K562 (cell line): ENCODE measurements around the gene LIX1. TPM values are rescaled to one million over a fixed set of nuclear protein-coding genes. Genes with fewer than 3 reads are reported as not detected.

Experiments
- ATAC-seq: fragments of 200-7000 bp; cut with Tn5 transposase; 3 replicates; pipeline ENCODE4 v1.9.1; 2020; ENCODE audit warnings: moderate library complexity
- BruUV-seq: library from RNA; stranded (reverse); fragments of 400-500 nt; replicated peaks from 2 replicates; lab custom pipeline; 2021; lab: Mats Ljungman, UMichigan
- CTCF ChIA-PET: fragments of 300-600 bp; formaldehyde crosslinking; extraction: SDS; loops from one replicate; lab custom pipeline; 2021; ENCODE audit warnings: low intra/inter-chr PET ratio; lab: Yijun Ruan, JAX
- POLR2A ChIA-PET: fragments of 300-600, 350-650 bp; sonication (Branson Sonifier 250); formaldehyde crosslinking; extraction: SDS; loops from one replicate; lab custom pipeline; 2021; ENCODE audit warnings: antibody characterized with exemption, inconsistent platforms; lab: Yijun Ruan, JAX
- DNase-seq, 4 experiments: peaks; one replicate each; pipeline versions ENCODE4 v3.0.0 to v3.0.0-alpha.2; 2011 to 2018; ENCODE audit warnings: low spot score in 3 of 4, mixed read lengths in 3 of 4; ENCODE audit errors: extremely low read depth in 1 of 4
- FAIRE-seq: peaks from 2 replicates; lab custom pipeline; 2011; peaks lifted over from hg19 to GRCh38; lab: Jason Lieb, UNC
- H2AFZ ChIP-seq: 2 replicates; pipeline ENCODE4 v1.6.0; 2011; ENCODE audit warnings: low read depth, low read length, control low read depth, inconsistent platforms
- H3K27ac ChIP-seq: fragments of 200-600 bp; 3 replicates; pipeline ENCODE4 v1.8.0; 2011; ENCODE audit warnings: low read depth, mild to moderate bottlenecking, control low read depth, inconsistent platforms, low read length, moderate library complexity, mixed read lengths; ENCODE audit errors: extremely low read depth
- H3K27me3 ChIP-seq, 2 experiments: fragments of 300-600 bp in 1 of 2; 2 replicates in 1 of 2; 3 replicates in 1 of 2; pipeline versions ENCODE4 v1.6.0 to v1.8.0; 2011; ENCODE audit warnings: inconsistent platforms in 2 of 2, low read length in 2 of 2, mild to moderate bottlenecking in 1 of 2, mixed read lengths in 1 of 2, moderate library complexity in 1 of 2; ENCODE audit not compliant: control insufficient read depth in 2 of 2, insufficient read depth in 2 of 2
- H3K36me3 ChIP-seq: fragments of 300-600 bp; 3 replicates; pipeline ENCODE4 v1.8.0; 2011; ENCODE audit warnings: mild to moderate bottlenecking, low read length, inconsistent platforms; ENCODE audit not compliant: control insufficient read depth, insufficient read depth
- H3K4me1 ChIP-seq, 2 experiments: fragments of 200-600 bp in 1 of 2; replicated peaks in 1 of 2; 2 replicates in 1 of 2; 3 replicates in 1 of 2; pipeline versions ENCODE4 v1.5.1 to v1.8.0; 2011; ENCODE audit warnings: inconsistent platforms in 2 of 2, low read length in 2 of 2, mild to moderate bottlenecking in 1 of 2, mixed read lengths in 1 of 2, moderate library complexity in 1 of 2; ENCODE audit not compliant: control insufficient read depth in 2 of 2, insufficient read depth in 2 of 2
- H3K4me2 ChIP-seq: 2 replicates; pipeline ENCODE4 v1.6.1; 2011; ENCODE audit warnings: low read length, control low read depth, inconsistent platforms, mixed read lengths; ENCODE audit not compliant: insufficient read depth
- H3K4me3 ChIP-seq: fragments of 200-600 bp; sonication (generic), shearing (Covaris generic); 2 replicates; pipeline ENCODE4 v1.5.1; 2016; ENCODE audit warnings: control low read depth, inconsistent platforms
- H3K79me2 ChIP-seq: fragments of 200-600 bp; 3 replicates; pipeline ENCODE4 v1.8.0; 2011; ENCODE audit warnings: low read length, inconsistent platforms; ENCODE audit not compliant: control insufficient read depth, insufficient read depth
- H3K9ac ChIP-seq, 2 experiments: 2 replicates each; pipeline versions ENCODE4 v1.6.0 to v1.6.1; 2011; ENCODE audit warnings: low read depth in 2 of 2, low read length in 2 of 2, control low read depth in 1 of 2, inconsistent platforms in 1 of 2, mild to moderate bottlenecking in 1 of 2, mixed read lengths in 1 of 2; ENCODE audit not compliant: insufficient read depth in 1 of 2
- H3K9me1 ChIP-seq: one replicate; pipeline ENCODE4 v1.6.0; 2011; ENCODE audit warnings: inconsistent platforms, mild to moderate bottlenecking, low read length, moderate library complexity; ENCODE audit not compliant: control insufficient read depth, insufficient read depth
- H3K9me3 ChIP-seq: replicated peaks from 2 replicates; pipeline ENCODE4 v1.5.1; 2011; ENCODE audit warnings: low read depth, low read length, inconsistent platforms; ENCODE audit not compliant: control insufficient read depth, insufficient read depth
- H4K20me1 ChIP-seq: replicated peaks from 2 replicates; pipeline ENCODE4 v1.6.1; 2011; ENCODE audit warnings: low read length, inconsistent platforms, mixed read lengths; ENCODE audit not compliant: control insufficient read depth, insufficient read depth
- CHD2 ChIP-seq: IDR thresholded peaks from 2 replicates; pipeline ENCODE4 v1.6.1; 2011; ENCODE audit warnings: low read depth, low read length
- GABPB1 ChIP-seq: sonication (generic); formaldehyde crosslinking; IDR thresholded peaks from 2 replicates; pipeline ENCODE4 v1.8.0; 2022; ENCODE audit warnings: mild to moderate bottlenecking, missing genetic modification reagents
- ZBED1 ChIP-seq: IDR thresholded peaks from 2 replicates; pipeline ENCODE4 v1.6.1; 2014
- ZNF347 ChIP-seq: fragments of 450-650 bp; formaldehyde crosslinking; IDR thresholded peaks from 2 replicates; pipeline ENCODE4 v1.4.0; 2020; ENCODE audit warnings: low read depth, mild to moderate bottlenecking, moderate library complexity
- ZNF766 ChIP-seq: fragments of 200-800 bp; sonication (Bioruptor generic); conservative IDR thresholded peaks from 2 replicates; pipeline ENCODE4 v1.6.1; 2016; ENCODE audit warnings: missing genetic modification characterization, missing compliant biosample characterization
- WGBS: fragments of 100-300 bp; shearing (Covaris generic); methylation state at CpG from one replicate; pipeline ENCODE4 v1.1.6; 2016; ENCODE audit warnings: low coverage, mixed read lengths; ENCODE audit not compliant: insufficient coverage; ENCODE audit errors: missing lambda C conversion rate; 5-methylcytosine and 5-hydroxymethylcytosine counted together
- in situ Hi-C: fragments of 300-500 bp; cut with MboI; formaldehyde crosslinking; loops from 4 replicates; pipeline ENCODE4 v1.15.0; 2018; ENCODE audit warnings: inconsistent platforms, mixed read lengths
- intact Hi-C: fragments of 100-400 bp; cut with micrococcal nuclease; formaldehyde crosslinking; loops from 2 replicates; pipeline ENCODE4 v1.14.2; 2022
- polyA plus RNA-seq, 8 experiments: library from polyadenylated mRNA; depleted of rRNA in 4 of 8; stranded (reverse) in 5 of 8; unstranded in 3 of 8; fragments of >200 nt; fragmentation: Nextera tagmentation in 2 of 8; fragmentation: Illumina TruSeq in 1 of 8; extraction: Ambion mirVana in 2 of 8; extraction: Trizol in 1 of 8; gene quantifications; 2 replicates each; pipeline versions ENCODE4 v1.2.1 to v1.2.3, GENCODE V29; 2011 to 2014; ENCODE audit warnings: inconsistent platforms in 1 of 8, missing spikeins in 1 of 8
- total RNA-seq, 7 experiments: library from RNA; depleted of rRNA in 6 of 7; stranded (reverse); fragments of >200 nt in 6 of 7; fragmentation: Illumina TruSeq in 2 of 7; extraction: Trizol in 2 of 7; gene quantifications; 2 replicates each; pipeline versions ENCODE4 v1.2.1 to v1.2.3, GENCODE V29; 2011 to 2021; ENCODE audit warnings: low replicate concordance in 1 of 7
- TF ChIP-seq, protein P1 (sequence below): sonication (generic); formaldehyde crosslinking; IDR thresholded peaks from 2 replicates; pipeline ENCODE4 v1.8.0; 2022; ENCODE audit warnings: mild to moderate bottlenecking, missing genetic modification reagents, borderline replicate concordance
- TF ChIP-seq, protein P2 (sequence below): fragments of 250-450 bp; sonication (Bioruptor Pico); IDR thresholded peaks from 2 replicates; pipeline ENCODE4 v1.4.0; 2020; ENCODE audit warnings: mild to moderate bottlenecking, moderate library complexity
- TF ChIP-seq, protein P3 (sequence below), 2 experiments: fragments of 200-800 bp in 1 of 2; sonication (Bioruptor generic) in 1 of 2; sonication (generic) in 1 of 2; formaldehyde crosslinking in 1 of 2; IDR thresholded peaks in 1 of 2; conservative IDR thresholded peaks in 1 of 2; 2 replicates each; pipeline versions ENCODE4 v1.5.0 to v1.6.1; 2016 to 2020; ENCODE audit warnings: missing compliant biosample characterization in 1 of 2, missing genetic modification characterization in 1 of 2, missing genetic modification reagents in 1 of 2

LIX1 gene
- total and polyA plus RNA-seq, 9 of the 15 experiments (the other 6 are each of a cell fraction or from before 2014, with no cell fraction given): 0.01 to 0.18 TPM; not detected in 7

DNA sequence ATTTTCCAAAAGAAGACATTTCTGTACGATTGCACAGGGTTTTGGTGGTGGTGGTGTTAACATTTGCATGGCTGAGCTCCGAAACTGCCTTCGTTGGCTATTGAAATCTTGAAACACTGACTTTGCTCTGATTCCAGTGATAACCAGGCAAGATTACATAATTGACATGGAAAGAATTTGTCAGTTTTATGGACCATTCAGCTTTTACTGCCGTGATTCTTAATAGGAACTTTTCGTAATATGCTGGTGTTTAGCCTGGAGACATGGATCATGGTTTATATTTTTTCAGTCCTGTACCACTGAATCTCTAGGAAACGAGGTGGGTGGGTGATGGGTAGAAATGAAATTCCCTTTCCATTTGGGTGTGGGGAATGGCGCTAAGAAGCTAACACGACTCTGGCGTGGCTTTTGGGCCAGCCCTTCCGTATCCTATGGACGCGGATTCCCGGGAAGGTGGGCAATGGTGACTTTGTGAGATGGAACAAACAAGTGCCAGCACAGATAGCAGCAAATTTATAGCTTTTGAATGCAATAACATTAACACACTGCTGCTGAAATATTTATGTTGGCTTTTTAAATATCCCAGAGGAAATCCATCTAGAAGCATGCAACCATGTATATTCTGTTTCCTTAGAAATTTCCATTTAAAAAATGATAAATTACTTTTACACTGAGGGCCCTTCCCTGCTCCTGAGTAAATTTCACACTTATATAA lies 36.8 kb downstream of the LIX1 start:
- H3K27ac ChIP-seq: no peak overlapping the region
- intact Hi-C loops: no loop called here
- no peak overlapping the region for H2AFZ ChIP-seq
- DNase-seq (no peak), ATAC-seq (no peak), FAIRE-seq (no peak)
- no peak overlapping the region for H3K4me2 ChIP-seq
- no peaks in the 10 kb centered on the region for H3K9me3 ChIP-seq
- WGBS: 67% methylated on average over 13 of the region's 13 CpGs
- H3K9ac ChIP-seq: no peak overlapping the region
- H4K20me1 ChIP-seq: peaks cover 4% of the 10 kb centered on the region; the same call in 1 of the 2 replicates
- no peak overlapping the region for H3K4me3 ChIP-seq
- in situ Hi-C loops: no loop called here
- CTCF ChIA-PET: no interaction called here
- POLR2A ChIA-PET: interaction anchor here (1.1 to 1.2 kb wide), 2 partner anchors 15 to 17 kb away, joined by 3 to 4 read pairs; no protein-coding TSS in a partner anchor
- H3K36me3 ChIP-seq: peaks cover 8% of the 10 kb centered on the region; the same call in 2 of the 3 replicates
- TF ChIP-seq, protein P1, sequence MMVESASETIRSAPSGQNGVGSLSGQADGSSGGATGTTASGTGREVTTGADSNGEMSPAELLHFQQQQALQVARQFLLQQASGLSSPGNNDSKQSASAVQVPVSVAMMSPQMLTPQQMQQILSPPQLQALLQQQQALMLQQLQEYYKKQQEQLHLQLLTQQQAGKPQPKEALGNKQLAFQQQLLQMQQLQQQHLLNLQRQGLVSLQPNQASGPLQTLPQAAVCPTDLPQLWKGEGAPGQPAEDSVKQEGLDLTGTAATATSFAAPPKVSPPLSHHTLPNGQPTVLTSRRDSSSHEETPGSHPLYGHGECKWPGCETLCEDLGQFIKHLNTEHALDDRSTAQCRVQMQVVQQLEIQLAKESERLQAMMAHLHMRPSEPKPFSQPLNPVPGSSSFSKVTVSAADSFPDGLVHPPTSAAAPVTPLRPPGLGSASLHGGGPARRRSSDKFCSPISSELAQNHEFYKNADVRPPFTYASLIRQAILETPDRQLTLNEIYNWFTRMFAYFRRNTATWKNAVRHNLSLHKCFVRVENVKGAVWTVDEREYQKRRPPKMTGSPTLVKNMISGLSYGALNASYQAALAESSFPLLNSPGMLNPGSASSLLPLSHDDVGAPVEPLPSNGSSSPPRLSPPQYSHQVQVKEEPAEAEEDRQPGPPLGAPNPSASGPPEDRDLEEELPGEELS: no peak
- TF ChIP-seq ZNF347 (CRISPR knock-in tag) (no peak), ZBED1 (no peak), ZNF766 (CRISPR knock-in tag) (no peak), CHD2 (no peak), GABPB1 (CRISPR knock-in tag) (no peak)
- TF ChIP-seq, protein P2, sequence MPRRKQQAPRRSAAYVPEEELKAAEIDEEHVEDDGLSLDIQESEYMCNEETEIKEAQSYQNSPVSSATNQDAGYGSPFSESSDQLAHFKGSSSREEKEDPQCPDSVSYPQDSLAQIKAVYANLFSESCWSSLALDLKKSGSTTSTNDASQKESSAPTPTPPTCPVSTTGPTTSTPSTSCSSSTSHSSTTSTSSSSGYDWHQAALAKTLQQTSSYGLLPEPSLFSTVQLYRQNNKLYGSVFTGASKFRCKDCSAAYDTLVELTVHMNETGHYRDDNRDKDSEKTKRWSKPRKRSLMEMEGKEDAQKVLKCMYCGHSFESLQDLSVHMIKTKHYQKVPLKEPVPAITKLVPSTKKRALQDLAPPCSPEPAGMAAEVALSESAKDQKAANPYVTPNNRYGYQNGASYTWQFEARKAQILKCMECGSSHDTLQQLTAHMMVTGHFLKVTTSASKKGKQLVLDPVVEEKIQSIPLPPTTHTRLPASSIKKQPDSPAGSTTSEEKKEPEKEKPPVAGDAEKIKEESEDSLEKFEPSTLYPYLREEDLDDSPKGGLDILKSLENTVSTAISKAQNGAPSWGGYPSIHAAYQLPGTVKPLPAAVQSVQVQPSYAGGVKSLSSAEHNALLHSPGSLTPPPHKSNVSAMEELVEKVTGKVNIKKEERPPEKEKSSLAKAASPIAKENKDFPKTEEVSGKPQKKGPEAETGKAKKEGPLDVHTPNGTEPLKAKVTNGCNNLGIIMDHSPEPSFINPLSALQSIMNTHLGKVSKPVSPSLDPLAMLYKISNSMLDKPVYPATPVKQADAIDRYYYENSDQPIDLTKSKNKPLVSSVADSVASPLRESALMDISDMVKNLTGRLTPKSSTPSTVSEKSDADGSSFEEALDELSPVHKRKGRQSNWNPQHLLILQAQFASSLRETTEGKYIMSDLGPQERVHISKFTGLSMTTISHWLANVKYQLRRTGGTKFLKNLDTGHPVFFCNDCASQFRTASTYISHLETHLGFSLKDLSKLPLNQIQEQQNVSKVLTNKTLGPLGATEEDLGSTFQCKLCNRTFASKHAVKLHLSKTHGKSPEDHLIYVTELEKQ (CRISPR knock-in tag): no peak
- TF ChIP-seq, protein P3, sequence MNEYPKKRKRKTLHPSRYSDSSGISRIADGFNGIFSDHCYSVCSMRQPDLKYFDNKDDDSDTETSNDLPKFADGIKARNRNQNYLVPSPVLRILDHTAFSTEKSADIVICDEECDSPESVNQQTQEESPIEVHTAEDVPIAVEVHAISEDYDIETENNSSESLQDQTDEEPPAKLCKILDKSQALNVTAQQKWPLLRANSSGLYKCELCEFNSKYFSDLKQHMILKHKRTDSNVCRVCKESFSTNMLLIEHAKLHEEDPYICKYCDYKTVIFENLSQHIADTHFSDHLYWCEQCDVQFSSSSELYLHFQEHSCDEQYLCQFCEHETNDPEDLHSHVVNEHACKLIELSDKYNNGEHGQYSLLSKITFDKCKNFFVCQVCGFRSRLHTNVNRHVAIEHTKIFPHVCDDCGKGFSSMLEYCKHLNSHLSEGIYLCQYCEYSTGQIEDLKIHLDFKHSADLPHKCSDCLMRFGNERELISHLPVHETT (CRISPR knock-in tag; conservative IDR thresholded peaks at IDR 0.05 in 1 of 2, IDR thresholded peaks at IDR 0.05 in 1 of 2): no peak
- no peaks in the 10 kb centered on the region for H3K4me1 ChIP-seq
- H3K27me3 ChIP-seq: no peaks in the 10 kb centered on the region
- BruUV-seq: no TSS peak
- no peaks in the 10 kb centered on the region for H3K9me1 ChIP-seq
- no peaks in the 10 kb centered on the region for H3K79me2 ChIP-seq
